Activated CD4-positive, alpha-beta T cell treated with anti-CD3 and anti-CD28 coated beads, Interleukin-2, amount 10 ng/mL, durations not matched to agents 24 days and 14 days (primary cell): ENCODE measurements around the gene STX5. TPM values are rescaled to one million over a fixed set of nuclear protein-coding genes. Genes with fewer than 3 reads are reported as not detected.
A peak's percentile ranks its signal among the peaks of the same experiment; 100 is the strongest.
"Not testable (repeated sequence)": the region's sequence is repeated elsewhere in the genome, so short reads cannot be mapped to it uniquely, and the experiment has no call there.

Experiments
- DNase-seq: peaks from one replicate; pipeline ENCODE4 v3.0.0; 2022
- H3K27ac Mint-ChIP-seq: one replicate; pipeline ENCODE4 v1.8.0; 2022; ENCODE audit warnings: mild to moderate bottlenecking, mixed read lengths
- H3K27me3 Mint-ChIP-seq: one replicate; pipeline ENCODE4 v1.8.0; 2022; ENCODE audit warnings: mixed read lengths
- H3K36me3 Mint-ChIP-seq: one replicate; pipeline ENCODE4 v1.8.0; 2022; ENCODE audit warnings: low read depth, mild to moderate bottlenecking, mixed read lengths
- H3K4me1 Mint-ChIP-seq: one replicate; pipeline ENCODE4 v1.8.0; 2021; ENCODE audit warnings: mixed read lengths
- H3K4me3 Mint-ChIP-seq: one replicate; pipeline ENCODE4 v1.8.0; 2022; ENCODE audit warnings: mild to moderate bottlenecking, moderate library complexity, mixed read lengths
- H3K9me3 Mint-ChIP-seq: one replicate; pipeline ENCODE4 v1.8.0; 2021; ENCODE audit warnings: mixed read lengths
- intact Hi-C: fragments of 100-400 bp; cut with micrococcal nuclease; formaldehyde crosslinking; loops from one replicate; pipeline ENCODE4 v1.15.1; 2023
- total RNA-seq: library from RNA; stranded (reverse); gene quantifications from 2 replicates; pipeline ENCODE4 v1.2.3, GENCODE V29; 2022

STX5 gene
- total RNA-seq, 1 donor from 2014 or later = 28.1 TPM

DNA sequence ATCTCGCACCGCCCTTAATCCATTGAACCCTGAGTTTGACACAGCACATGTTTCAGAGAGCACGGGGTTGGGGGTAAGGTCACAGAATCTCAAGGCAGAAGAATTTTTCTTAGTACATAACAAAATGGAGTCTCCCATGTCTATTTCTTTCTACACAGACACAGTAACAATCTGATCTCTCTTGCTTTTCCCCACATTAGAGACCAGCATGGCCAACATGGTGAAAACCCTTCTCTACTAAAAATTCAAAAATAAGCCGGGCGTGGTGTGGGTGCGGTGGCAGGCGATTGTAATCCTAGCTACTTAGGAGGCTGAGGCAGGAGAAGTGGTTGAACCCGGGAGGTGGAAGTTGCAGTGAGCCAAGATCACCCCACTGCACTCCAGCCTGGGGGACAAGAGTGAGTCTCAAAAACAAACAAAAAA lies 27.4 kb upstream of the STX5 start:
- H3K27me3 Mint-ChIP-seq, H3K9me3 Mint-ChIP-seq, DNase-seq, intact Hi-C loops, H3K4me3 Mint-ChIP-seq: not testable (repeated sequence)
- H3K36me3 Mint-ChIP-seq = peaks cover 29% of the 10 kb centered on the region
- H3K4me1 Mint-ChIP-seq = peaks cover 55% of the 10 kb centered on the region
- H3K27ac Mint-ChIP-seq = peak overlapping the region; percentile 58

DNA sequence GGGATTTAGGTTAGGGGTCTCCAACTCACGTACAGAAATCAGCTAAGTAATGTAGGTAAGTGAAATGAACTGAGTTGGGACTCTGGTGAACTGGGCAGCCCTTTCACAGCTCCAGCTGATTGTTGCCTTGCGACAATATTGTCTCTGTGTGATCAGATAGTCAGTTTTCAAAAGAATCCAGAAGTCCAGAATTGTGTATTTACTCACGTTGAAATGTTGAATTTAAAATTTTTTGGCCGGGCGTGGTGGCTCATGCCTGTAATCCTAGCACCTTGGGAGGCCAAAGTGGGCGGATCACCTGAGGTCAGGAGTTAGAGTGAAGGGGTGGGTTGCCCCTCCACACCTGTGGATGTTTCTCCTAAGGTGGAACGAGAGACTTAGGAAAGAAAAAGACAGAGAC lies 26.4 kb upstream of the STX5 start:
- H3K4me3 Mint-ChIP-seq = peak overlapping the region; percentile 97
- peak overlapping the region; percentile 54 for H3K27ac Mint-ChIP-seq
- peaks cover 57% of the 10 kb centered on the region for H3K4me1 Mint-ChIP-seq
- H3K9me3 Mint-ChIP-seq = peaks cover 4% of the 10 kb centered on the region
- intact Hi-C loops = no loop called here
- peaks cover 40% of the 10 kb centered on the region for H3K36me3 Mint-ChIP-seq
- H3K27me3 Mint-ChIP-seq = peaks cover 7% of the 10 kb centered on the region
- DNase-seq = no peak

DNA sequence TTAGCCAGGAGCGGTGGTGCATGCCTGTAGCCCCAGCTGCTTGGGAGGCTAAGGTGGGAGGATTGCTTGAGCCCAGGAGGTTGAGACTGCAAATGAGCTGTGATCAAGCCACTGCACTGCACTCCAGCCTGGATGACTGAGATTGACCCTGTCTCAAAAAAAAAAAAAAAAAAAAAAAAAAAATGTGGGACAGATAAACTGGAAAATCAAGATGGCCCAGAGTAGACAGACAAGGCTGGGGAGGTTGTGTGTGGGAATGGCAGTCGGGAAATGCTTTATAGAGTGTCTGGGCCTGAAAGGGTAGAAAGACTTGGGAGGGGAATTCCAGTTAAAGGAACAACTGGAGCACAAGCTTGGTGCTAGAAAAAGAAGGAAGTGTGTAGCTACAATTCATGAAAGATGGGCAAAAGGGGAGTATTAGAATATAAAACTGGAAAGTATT lies 25.7 kb upstream of the STX5 start:
- H3K4me1 Mint-ChIP-seq = peaks cover 60% of the 10 kb centered on the region
- H3K4me3 Mint-ChIP-seq = peak overlapping the region; percentile 97

DNA sequence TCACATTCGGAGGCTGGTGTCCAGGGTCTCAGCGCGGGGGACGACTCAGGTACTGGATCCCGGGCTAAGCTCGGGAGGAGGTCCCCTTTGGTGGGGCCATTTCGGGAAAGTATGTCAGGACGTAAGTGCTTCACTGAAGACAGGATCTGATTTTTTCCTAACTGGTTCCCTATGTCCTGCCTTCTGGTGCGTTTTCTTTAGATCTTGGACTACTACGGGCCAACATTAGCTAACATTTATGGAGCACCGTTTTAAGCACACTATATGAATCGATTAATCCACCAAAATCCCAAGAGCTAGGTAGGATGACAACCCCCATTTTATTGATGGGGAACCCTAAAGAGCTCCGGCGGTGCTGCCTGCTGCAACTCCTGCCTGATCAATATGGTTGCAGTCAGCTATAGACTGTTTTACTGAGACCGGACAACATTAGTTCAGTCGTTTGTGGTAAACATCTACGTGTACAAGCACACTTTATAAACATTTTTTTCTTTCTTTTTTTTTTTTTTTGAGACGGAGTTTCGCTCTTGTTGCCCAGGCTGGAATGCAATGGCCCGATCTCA lies 24.6 kb upstream of the STX5 start:
- H3K9me3 Mint-ChIP-seq = peaks cover 4% of the 10 kb centered on the region
- H3K27ac Mint-ChIP-seq = peak overlapping the region; percentile 98
- H3K4me1 Mint-ChIP-seq = peaks cover 62% of the 10 kb centered on the region
- DNase-seq = no peak
- H3K27me3 Mint-ChIP-seq = peaks cover 7% of the 10 kb centered on the region
- peak overlapping the region; percentile 97 for H3K4me3 Mint-ChIP-seq
- intact Hi-C loops = loop anchor here (1.0 to 2.0 kb wide), 2 partner anchors 18 to 24 kb away; partner anchors contain the start of genes SLC3A2 and WDR74
- peaks cover 58% of the 10 kb centered on the region for H3K36me3 Mint-ChIP-seq

More for the DNA sequence above, 25.7 kb upstream of the STX5 start:
- Mint-ChIP-seq H3K27me3 (peaks cover 7% of the 10 kb centered on the region), H3K9me3 (peaks cover 4% of the 10 kb centered on the region), H3K36me3 (peaks cover 46% of the 10 kb centered on the region), H3K27ac (peak overlapping the region; percentile 76)
- DNase-seq = no peak
- intact Hi-C loops = loop anchor here (2.0 kb wide), 1 partner anchor 19 kb away; the partner anchor contains the start of gene WDR74

DNA sequence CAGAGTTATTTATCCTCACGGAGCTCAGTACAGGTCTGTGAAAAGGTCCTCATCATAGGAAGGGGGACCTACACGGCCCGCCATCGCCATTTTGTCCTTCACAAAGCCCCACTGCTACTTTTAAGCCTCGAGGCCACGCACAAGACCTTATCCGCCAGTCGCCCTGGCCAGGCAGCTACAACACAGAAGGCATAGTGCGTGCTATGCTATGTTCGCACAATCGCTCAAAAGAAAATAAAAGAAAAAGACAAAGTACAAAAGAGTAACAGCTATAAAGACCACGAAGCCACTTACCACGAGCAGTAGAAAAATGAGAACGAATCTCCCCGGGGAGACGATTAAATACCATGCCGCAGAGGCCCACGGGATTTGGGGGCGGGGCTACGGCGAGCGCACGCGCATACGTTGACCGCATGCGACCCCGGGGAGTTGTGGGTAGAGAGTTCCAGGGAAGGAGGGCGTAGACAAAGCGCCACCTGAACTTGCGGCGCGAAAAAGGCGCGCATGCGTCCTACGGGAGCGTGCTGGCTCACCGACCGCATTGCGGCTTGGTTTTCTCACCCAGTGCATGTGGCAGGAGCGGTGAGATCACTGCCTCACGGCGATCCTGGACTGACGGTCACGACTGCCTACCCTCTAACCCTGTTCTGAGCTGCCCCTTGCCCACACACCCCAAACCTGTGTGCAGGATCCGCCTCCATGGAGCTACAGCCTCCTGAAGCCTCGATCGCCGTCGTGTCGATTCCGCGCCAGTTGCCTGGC lies 23.9 kb upstream of the STX5 start:
- H3K36me3 Mint-ChIP-seq = peaks cover 59% of the 10 kb centered on the region
- DNase-seq = peak; percentile 100
- H3K4me1 Mint-ChIP-seq = peaks cover 55% of the 10 kb centered on the region
- H3K4me3 Mint-ChIP-seq = peak overlapping the region; percentile 97
- peaks cover 4% of the 10 kb centered on the region for H3K9me3 Mint-ChIP-seq
- peaks cover 7% of the 10 kb centered on the region for H3K27me3 Mint-ChIP-seq
- intact Hi-C loops = loop anchor here (1.0 to 2.0 kb wide), 4 partner anchors 13 to 50 kb away; partner anchors contain the start of genes NXF1, SLC3A2 and WDR74
- peak overlapping the region; percentile 98 for H3K27ac Mint-ChIP-seq

DNA sequence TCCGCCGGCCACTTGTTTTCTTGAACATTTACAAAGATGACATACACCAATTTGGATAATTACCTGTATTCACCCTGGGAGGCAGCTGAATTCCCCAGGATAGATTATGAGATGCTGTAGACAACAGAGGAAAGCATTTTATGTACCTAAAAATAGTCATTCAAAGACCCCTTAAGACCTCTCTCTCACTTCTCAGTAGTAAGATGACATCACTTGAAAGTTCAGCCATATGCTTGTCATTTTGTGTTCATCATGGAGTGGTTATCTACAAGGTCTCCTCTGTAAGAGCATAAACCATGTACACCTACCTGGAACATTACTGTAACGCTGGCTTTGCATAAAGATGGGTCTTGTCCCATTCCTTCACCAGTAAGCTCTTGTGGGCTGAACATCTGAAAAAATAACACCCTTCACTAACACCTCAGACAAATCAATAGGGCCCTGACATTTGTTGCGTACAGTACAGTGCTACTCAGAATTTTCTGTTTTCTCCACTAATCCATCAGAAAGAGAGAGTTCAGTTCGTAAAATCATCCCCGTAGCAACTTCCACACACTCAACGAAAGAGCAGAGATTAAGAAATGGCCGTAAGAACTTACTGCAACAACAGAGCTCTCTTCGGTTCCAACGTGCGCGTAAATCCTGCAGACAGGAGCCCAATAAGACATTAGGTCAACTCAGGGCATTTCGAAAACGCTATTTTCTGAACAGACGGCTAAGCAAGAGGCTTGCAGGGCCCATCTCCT lies 23.1 kb upstream of the STX5 start:
- H3K27ac Mint-ChIP-seq = peak overlapping the region; percentile 98
- no peak for DNase-seq
- H3K4me1 Mint-ChIP-seq = peaks cover 54% of the 10 kb centered on the region
- peak overlapping the region; percentile 97 for H3K4me3 Mint-ChIP-seq
- H3K36me3 Mint-ChIP-seq = peaks cover 62% of the 10 kb centered on the region
- intact Hi-C loops = loop anchor here (1.0 kb wide), 2 partner anchors 13 to 50 kb away; partner anchors contain the start of gene NXF1
- peaks cover 4% of the 10 kb centered on the region for H3K9me3 Mint-ChIP-seq
- H3K27me3 Mint-ChIP-seq = peaks cover 7% of the 10 kb centered on the region

DNA sequence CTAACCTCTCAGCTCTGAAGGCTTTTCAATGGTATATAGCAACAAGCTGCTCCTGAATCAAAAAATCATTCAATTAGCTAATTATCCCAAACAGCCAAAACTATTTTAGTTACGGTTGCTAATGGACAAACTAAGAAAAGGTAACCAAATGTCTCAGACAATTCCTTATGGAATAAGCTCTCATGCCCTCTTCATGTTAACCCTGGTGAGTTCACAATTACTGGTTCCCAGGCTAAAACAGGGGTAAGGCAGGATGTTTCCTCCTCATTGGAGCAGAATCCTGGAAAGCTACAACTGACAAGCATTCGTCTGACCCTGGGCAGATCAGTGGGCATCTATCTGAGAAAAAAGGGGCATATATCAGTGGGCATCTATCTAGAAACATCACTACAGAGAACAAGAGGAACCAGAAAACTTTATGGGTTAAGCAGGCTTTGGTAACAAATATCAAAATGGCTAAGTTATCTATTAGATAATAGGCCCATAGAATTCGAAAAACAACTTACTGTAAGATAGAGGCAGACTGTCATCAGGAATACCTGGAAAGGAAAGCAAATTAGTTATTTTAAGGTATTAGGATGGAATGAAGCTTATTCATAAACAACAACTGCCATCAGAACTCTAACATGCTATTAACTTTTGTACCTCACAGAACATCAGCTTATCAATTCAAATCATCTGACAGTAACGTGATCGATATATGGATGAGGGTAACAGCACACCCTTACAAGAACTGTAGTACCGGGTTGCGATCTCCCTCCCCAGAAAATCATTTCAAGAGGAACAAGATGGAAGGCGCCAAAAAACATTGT lies 22.4 kb upstream of the STX5 start:
- intact Hi-C loops = no loop called here
- Mint-ChIP-seq H3K4me1 (peaks cover 49% of the 10 kb centered on the region), H3K4me3 (peak overlapping the region; percentile 97), H3K27me3 (peaks cover 7% of the 10 kb centered on the region), H3K36me3 (peaks cover 58% of the 10 kb centered on the region), H3K27ac (peak overlapping the region; percentile 98), H3K9me3 (peaks cover 4% of the 10 kb centered on the region)
- DNase-seq = no peak

DNA sequence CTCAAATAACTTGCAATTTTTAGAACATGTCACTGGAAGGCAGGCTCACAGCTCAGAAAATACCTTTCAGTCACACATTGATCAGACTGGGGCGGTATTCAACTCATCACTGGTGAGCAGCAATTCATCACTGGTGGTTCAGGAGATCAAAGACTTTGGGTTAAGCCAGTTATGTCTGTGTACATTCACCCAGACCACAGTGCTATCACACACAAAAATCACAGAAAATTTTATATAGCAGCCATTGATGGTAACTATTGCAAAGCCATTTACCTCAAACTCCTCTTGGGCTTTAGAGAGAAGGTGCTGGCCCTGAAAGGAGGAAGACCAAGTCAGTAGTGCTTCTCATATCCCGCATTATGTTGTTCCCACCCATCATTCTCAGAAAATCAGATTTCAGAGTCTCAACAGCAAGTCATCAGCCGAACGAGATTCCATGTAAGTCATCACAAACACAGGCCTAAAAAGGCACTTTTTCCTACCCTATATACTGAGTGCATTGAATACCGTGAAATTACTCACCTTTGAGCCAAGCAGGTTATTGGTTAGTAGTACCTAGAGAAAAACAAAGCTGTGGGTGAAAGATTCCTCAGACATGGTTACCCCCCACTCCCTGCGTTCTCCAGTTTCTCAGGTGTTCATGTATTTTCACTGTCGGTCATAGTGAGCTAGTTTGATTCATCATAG lies 21.6 kb upstream of the STX5 start:
- Mint-ChIP-seq H3K4me3 (peak overlapping the region; percentile 97), H3K36me3 (peaks cover 60% of the 10 kb centered on the region), H3K9me3 (peaks cover 4% of the 10 kb centered on the region), H3K27ac (peak overlapping the region; percentile 98), H3K4me1 (peaks cover 47% of the 10 kb centered on the region), H3K27me3 (peaks cover 7% of the 10 kb centered on the region)
- no peak for DNase-seq
- intact Hi-C loops = no loop called here

DNA sequence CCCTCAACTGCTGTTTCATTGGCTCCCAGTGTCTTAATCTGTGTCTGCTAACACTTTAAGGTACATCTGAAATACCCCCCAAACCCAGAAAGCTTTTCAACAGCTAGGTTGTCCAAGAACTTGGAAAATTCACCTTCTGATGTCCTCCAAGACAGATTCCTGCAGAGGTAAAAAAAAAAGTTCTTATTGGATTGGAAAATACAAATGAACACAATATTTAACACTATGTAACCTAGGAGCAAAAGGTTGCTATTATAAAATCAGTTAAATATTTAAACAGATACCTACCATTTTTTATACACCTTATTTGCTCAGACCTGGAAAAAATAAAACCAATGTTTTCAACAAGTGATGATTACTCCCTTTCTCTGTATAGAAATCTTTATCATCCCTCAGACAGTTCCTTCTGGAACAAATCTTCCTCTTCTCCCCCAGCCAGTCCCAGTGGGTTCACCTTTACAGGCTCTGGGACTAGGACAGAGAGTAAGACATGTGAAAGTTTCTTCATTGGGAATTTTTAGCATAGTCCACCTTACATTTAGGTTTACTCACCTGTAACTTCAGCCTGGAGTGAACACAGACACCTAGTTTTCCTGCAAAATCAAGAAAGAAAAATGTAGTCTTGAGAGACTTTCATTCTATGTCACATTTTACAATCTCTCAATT lies 20.8 kb upstream of the STX5 start:
- H3K27me3 Mint-ChIP-seq = peaks cover 10% of the 10 kb centered on the region
- H3K27ac Mint-ChIP-seq = peak overlapping the region; percentile 98
- H3K4me1 Mint-ChIP-seq = peaks cover 40% of the 10 kb centered on the region
- DNase-seq = no peak
- peaks cover 55% of the 10 kb centered on the region for H3K36me3 Mint-ChIP-seq
- H3K4me3 Mint-ChIP-seq = peak overlapping the region; percentile 97
- intact Hi-C loops = no loop called here
- peaks cover 4% of the 10 kb centered on the region for H3K9me3 Mint-ChIP-seq

DNA sequence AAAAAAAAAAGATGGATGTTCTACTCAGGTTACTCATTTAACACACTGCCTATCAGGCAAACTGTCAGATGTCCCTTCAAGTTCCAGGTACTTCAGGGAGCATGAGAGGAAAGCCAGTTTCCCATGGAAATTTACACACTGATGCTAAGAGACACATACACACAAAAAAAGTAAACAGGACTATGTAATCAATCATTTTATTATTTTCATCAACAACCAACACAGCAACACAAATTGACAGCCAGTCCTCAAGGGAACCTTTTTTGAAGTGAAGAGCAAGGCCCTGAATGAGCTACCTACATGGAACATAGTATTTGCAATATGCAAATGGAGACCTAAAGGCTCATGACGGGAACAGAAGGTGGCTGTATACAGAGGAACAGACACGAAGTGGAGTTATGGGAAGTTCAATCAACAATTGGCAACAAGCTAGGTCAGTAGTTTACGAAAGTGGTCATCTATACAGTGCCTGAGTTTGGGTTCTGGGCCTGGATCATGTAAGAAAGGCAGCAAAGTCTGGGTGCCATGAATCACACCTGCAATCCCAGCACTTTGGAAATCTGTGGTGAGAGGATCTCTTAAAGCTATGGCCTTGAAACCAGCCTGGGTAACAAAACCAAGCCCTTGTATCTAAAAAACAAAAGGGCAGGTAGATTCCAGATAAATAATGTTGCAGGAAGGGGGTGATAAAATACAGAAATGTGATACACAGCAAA lies 20.1 kb upstream of the STX5 start:
- peaks cover 54% of the 10 kb centered on the region for H3K36me3 Mint-ChIP-seq

DNA sequence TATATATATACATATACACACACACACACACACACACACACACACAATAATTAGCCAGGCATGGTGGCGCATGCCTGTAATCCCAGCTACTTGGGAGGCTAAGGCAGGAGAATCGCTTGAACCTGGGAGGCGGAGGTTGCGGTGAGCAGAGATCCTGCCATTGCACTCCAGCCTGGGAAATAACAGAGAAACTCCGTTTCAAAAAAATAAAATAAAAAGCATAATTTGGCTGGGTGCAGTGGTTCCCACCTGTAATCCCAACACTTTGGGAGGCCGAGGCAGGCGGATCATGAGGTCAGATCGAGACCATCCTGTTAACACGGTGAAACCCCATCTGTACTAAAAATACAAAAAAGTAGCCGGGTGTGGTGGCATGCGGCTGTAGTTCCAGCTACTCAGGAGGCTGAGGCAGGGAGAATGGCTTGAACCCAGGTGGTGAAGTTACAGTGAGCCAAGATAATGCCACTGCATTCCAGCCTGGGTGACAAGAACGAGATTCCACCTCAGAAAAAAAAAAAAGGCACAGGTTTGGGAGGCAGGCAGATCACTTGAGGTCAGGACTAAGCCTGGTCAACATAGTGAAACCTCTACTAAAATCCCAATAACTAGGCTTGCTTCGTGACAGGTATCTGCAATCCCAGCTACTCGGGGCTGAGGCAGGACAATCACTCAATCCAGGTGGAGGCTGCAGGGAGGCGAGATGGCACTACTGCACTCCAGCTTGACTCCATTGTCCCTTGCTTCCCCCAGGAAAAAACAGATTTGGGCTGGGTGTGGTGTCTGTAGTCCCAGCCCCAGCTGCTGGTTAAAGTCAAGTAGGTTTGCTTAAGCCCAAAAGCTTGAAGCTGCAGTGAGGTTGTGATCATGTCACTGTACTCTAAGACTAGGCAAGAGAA lies 19.3 kb upstream of the STX5 start:
- peak overlapping the region; percentile 33 for H3K4me3 Mint-ChIP-seq
- peak overlapping the region; percentile 63 for H3K27ac Mint-ChIP-seq
- H3K9me3 Mint-ChIP-seq = peaks cover 4% of the 10 kb centered on the region
- H3K36me3 Mint-ChIP-seq = peaks cover 54% of the 10 kb centered on the region
- no peak for DNase-seq
- H3K27me3 Mint-ChIP-seq = peaks cover 11% of the 10 kb centered on the region
- intact Hi-C loops = no loop called here
- peaks cover 31% of the 10 kb centered on the region for H3K4me1 Mint-ChIP-seq

More for the DNA sequence above, 20.1 kb upstream of the STX5 start:
- Mint-ChIP-seq H3K4me3 (peak overlapping the region; percentile 33), H3K9me3 (peaks cover 4% of the 10 kb centered on the region), H3K27ac (peak overlapping the region; percentile 63), H3K27me3 (peaks cover 11% of the 10 kb centered on the region), H3K4me1 (peaks cover 35% of the 10 kb centered on the region)
- intact Hi-C loops = no loop called here
- no peak for DNase-seq
